Activated CD4-positive, alpha-beta T cell treated with anti-CD3 and anti-CD28 coated beads for 48 hours (primary cell): ENCODE results near the gene UCHL1.
"Not testable (repeated sequence)": the region's sequence is repeated elsewhere in the genome, so short reads cannot be mapped to it uniquely, and the experiment has no call there.

ENCODE experiments used
- DNase-seq: peaks from one replicate; pipeline ENCODE4 v3.0.0-alpha.2; 2020

The UCHL1 gene

GRCh38 chr4:41294445-41295062, 37.8 kb downstream of the UCHL1 start:
- DNase-seq, result no peak

GRCh38 chr4:41296995-41297394, 40.3 kb downstream of the UCHL1 start:
- DNase-seq, result no peak

- no peak for DNase-seq
These were observed 41.1 kb downstream of the UCHL1 start for GRCh38 chr4:41297832-41298231.

GRCh38 chr4:41299486-41299885, 42.8 kb downstream of the UCHL1 start:
- no peak for DNase-seq

GRCh38 chr4:41301137-41301536, 44.4 kb downstream of the UCHL1 start:
- DNase-seq, result no peak

GRCh38 chr4:41303372-41304118, 46.8 kb downstream of the UCHL1 start:
- DNase-seq, result no peak

- no peak for DNase-seq
These were observed 47.5 kb downstream of the UCHL1 start for GRCh38 chr4:41304221-41304620.

GRCh38 chr4:41305476-41305875, 48.7 kb downstream of the UCHL1 start:
- DNase-seq, result no peak

GRCh38 chr4:41307638-41308037, 50.9 kb downstream of the UCHL1 start:
- no peak for DNase-seq

- DNase-seq, result no peak
These were observed 51.7 kb downstream of the UCHL1 start for GRCh38 chr4:41308398-41308797.

- not testable (repeated sequence) for DNase-seq
These were observed 58.7 kb downstream of the UCHL1 start for GRCh38 chr4:41315426-41315825.

- DNase-seq, result no peak
These were observed 59.1 kb downstream of the UCHL1 start for GRCh38 chr4:41315862-41316261.
